Heart left ventricle (tissue), 13 donors: Measurements from ENCODE around the gene CFAP54.

Experiments
- POLR2A ChIP-seq, 2 donors: fragments of 450-650 bp; IDR thresholded peaks; one replicate each; pipeline ENCODE4 v1.6.1; 2017; ENCODE audit warnings: antibody characterized with exemption in 2 of 2, mild to moderate bottlenecking in 2 of 2, moderate library complexity in 2 of 2
- TF ChIP-seq, protein P1 (sequence below), 12 donors: fragments of 200-600 bp; sonication (generic) in 4 of 12; IDR thresholded peaks; one replicate each; pipeline versions ENCODE4 v1.5.0 to v1.8.0; 2018 to 2022; ENCODE audit warnings: antibody characterized with exemption in 12 of 12, mild to moderate bottlenecking in 5 of 12
- donor health status: ischemic (EF 13 %, LVEDD 7.1; RV severe dilation, severe dysfunction).
- donor health status: DM: no; HTN: yes; CAD: no.
- donor health status: DM: no; HTN: no; CAD: no.
- donor health status: ischemic (EF 25% LVEDD 6.9; RV normal size, moderate dysfunction).
- donor health status: ischemic (EF 25% LVEDD 5.7; RV mildly dilated, moderate dysfunction).
- donor health status: ischemic (EF 35%, LVEDD 5.7; RV mildly dilated, moderate dysfunction).
- donor health status: nonischemic (EF 11% LVEDD 7.7; RV severe dilation, severe dysfunction).
- donor health status: DM: yes; HTN: yes; CAD: no.
- donor health status: PGD.
- donor health status: ischemic (EF 29% LVEDD 5.4; RV normal size, mild dysfunction).
- donor health status: nonischemic (EF 23%, LVEDD 6.1; RV moderate dilation, normal function).

DNA sequence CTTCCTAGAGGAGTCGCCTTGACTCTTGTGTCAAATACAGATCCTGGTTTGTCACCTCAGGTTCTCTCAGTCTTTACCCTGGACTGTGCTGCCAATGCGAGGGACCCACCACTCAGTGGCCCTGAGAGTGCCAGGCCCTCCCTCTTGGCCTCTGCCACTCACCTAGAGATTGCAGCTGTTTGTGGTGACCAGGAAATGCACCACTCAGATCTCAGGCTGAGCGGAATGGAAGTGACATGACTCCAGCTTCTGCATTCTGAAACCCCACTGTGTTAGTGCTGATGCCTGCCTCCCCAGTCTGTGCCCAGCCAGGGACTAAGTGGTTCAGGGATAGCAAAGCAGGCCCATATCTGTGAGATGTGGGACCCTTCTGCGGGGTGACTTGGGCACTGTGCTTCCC is 389.9 kb downstream of the CFAP54 start:
- TF ChIP-seq, protein P1, sequence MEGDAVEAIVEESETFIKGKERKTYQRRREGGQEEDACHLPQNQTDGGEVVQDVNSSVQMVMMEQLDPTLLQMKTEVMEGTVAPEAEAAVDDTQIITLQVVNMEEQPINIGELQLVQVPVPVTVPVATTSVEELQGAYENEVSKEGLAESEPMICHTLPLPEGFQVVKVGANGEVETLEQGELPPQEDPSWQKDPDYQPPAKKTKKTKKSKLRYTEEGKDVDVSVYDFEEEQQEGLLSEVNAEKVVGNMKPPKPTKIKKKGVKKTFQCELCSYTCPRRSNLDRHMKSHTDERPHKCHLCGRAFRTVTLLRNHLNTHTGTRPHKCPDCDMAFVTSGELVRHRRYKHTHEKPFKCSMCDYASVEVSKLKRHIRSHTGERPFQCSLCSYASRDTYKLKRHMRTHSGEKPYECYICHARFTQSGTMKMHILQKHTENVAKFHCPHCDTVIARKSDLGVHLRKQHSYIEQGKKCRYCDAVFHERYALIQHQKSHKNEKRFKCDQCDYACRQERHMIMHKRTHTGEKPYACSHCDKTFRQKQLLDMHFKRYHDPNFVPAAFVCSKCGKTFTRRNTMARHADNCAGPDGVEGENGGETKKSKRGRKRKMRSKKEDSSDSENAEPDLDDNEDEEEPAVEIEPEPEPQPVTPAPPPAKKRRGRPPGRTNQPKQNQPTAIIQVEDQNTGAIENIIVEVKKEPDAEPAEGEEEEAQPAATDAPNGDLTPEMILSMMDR (IDR thresholded peaks at IDR 0.05): no peak
- no peak for TF ChIP-seq POLR2A (IDR thresholded peaks at IDR 0.05)
